Epithelial cell of proximal tubule (primary cell): ENCODE data around the gene NLGN4X. TPM values are rescaled to one million over a fixed set of nuclear protein-coding genes. Genes with fewer than 3 reads are reported as not detected.

Experiments used
- DNase-seq: peaks from one replicate; pipeline ENCODE4 v3.0.0-alpha.2; 2011; ENCODE audit warnings: low read depth
- H3K4me3 ChIP-seq: 2 replicates; pipeline ENCODE4 v1.5.1; 2011; ENCODE audit warnings: low read depth, mild to moderate bottlenecking, low read length
- total RNA-seq: library from RNA; depleted of rRNA; stranded (reverse); fragments of >200 nt; gene quantifications from 2 replicates; pipeline ENCODE4 v1.2.3, GENCODE V29; 2015
- TF ChIP-seq, protein P1 (sequence below): conservative IDR thresholded peaks from 2 replicates; pipeline ENCODE4 v1.5.1; 2012; ENCODE audit warnings: low read depth, mild to moderate bottlenecking, low read length

NLGN4X gene
- total RNA-seq, 1 donor from 2014 or later: 0.69 TPM

DNA sequence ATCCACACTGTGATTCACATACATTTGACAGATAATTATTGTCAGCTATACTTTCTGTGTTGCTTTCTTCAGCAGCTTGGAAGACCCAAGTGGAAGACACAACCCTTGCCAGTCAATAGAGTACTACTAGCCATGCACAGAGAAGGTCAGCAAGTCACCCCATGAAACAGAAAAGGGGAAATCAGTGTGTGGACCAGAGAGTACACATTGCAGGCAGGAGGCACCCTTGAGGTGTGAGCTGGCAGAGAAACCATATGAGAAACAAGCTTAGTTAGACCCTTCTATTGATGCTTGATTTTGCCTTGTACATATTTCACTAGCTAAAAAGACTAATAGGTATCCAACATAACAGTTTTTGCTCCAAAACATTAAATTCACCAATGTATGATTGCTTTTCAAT, 99.5 kb downstream of the NLGN4X start:
- TF ChIP-seq, protein P1, sequence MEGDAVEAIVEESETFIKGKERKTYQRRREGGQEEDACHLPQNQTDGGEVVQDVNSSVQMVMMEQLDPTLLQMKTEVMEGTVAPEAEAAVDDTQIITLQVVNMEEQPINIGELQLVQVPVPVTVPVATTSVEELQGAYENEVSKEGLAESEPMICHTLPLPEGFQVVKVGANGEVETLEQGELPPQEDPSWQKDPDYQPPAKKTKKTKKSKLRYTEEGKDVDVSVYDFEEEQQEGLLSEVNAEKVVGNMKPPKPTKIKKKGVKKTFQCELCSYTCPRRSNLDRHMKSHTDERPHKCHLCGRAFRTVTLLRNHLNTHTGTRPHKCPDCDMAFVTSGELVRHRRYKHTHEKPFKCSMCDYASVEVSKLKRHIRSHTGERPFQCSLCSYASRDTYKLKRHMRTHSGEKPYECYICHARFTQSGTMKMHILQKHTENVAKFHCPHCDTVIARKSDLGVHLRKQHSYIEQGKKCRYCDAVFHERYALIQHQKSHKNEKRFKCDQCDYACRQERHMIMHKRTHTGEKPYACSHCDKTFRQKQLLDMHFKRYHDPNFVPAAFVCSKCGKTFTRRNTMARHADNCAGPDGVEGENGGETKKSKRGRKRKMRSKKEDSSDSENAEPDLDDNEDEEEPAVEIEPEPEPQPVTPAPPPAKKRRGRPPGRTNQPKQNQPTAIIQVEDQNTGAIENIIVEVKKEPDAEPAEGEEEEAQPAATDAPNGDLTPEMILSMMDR: no peak
- no peak overlapping the region for H3K4me3 ChIP-seq
- no peak for DNase-seq

DNA sequence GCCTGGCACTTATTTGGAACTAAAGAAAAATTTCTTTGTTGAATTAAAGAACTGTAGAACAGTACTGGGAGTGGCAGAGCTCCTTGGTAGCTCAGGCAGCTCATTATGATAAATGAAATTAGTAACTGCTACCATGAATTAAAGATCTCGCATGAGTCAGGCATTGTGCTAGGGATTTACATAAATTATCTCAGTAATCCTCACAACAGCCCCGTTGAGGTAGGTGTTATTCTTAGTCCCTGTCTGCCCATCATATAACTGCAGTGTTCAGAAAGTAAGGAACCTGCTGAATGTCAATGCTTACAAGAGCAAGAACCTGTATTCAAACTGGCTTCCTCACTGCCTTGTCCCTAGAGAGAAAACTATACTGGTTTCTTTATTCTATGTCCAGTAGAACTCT, 108.3 kb downstream of the NLGN4X start:
- TF ChIP-seq, protein P1: no peak
- no peak overlapping the region for H3K4me3 ChIP-seq
- DNase-seq: no peak

DNA sequence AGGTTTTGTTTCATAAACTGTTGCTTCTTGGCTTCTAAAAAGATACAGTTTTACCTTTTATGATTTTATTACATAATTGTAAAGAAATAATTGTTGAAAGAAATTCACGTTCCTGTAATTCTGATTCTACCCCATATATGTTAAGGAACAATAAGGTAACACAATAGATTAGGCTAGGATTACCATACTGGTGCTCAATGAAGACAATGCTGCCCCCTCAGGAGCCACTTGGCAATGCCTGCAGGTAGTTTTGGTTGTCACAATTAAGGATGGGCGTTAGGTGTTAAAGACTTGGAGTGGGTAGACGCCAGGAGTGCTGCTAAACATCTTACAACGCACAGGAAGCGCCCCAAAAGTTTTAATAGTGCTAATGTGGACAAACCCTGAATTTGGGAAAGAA, 133.2 kb downstream of the NLGN4X start:
- TF ChIP-seq, protein P1: no peak
- no peak for DNase-seq
- H3K4me3 ChIP-seq: no peak overlapping the region

GRCh38 chrX:6074532-6074931, 154.1 kb downstream of the NLGN4X start:
- DNase-seq: no peak
- H3K4me3 ChIP-seq: no peak overlapping the region
- TF ChIP-seq, protein P1: no peak

DNA sequence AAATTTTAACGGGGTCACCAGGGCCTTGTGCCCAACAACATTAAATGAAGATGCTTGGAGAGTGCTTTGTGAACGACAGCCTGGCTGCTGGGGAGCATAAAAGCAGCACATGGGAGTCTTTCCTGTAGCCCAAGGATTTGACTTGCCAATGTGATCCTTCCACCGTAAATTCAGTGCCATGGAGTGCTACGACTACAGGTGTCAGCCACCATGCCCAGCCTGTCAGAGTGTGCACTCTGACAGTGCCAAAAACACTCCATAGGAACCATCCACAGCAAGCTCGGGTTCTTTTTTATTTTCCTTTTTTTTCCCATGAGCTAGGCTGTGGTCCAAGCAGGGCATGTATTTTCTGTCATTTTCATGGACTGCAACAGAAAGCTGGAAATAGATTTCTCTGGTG, 156.9 kb downstream of the NLGN4X start:
- TF ChIP-seq, protein P1: no peak
- no peak overlapping the region for H3K4me3 ChIP-seq
- no peak for DNase-seq

DNA sequence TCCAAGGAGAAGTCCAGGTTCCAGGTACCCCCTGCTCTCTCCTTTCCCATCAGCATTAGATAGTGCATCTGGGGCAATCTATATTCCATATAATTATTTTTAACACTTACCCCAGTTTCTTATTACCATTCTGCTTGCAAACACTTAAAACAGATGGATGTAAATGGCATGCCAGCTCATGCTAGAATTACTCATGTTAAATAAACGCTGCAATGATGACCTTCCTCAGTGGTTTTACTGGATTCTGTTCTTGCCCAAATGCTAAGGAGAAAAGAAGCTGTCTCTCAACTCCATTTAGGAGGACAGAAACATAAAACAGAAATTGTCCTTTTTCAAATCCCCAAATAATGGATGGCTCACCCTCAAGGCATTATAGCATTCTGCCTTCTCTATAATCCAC, 161.1 kb downstream of the NLGN4X start:
- TF ChIP-seq, protein P1: no peak
- no peak for DNase-seq

GRCh38 chrX:6053141-6053540, 175.5 kb downstream of the NLGN4X start:
- H3K4me3 ChIP-seq: no peak overlapping the region
- TF ChIP-seq, protein P1: no peak
- no peak for DNase-seq

More for the DNA sequence above, 161.1 kb downstream of the NLGN4X start:
- H3K4me3 ChIP-seq: no peak overlapping the region
